HepG2 (cell line): ENCODE results near the gene SDK2.

Source experiments
- CHD4 ChIP-seq: fragments of 200-600 bp; sonication (generic); IDR thresholded peaks from 2 replicates; pipeline ENCODE4 v1.7.0; 2017; ENCODE audit warnings: mild to moderate bottlenecking, low read length, borderline replicate concordance
- GLI4 ChIP-seq: sonication (generic); formaldehyde crosslinking; IDR thresholded peaks from 2 replicates; pipeline ENCODE4 v1.5.1; 2020; ENCODE audit warnings: missing genetic modification reagents, mild to moderate bottlenecking, moderate library complexity, borderline replicate concordance
- TCF7 ChIP-seq: sonication (generic); IDR thresholded peaks from 2 replicates; pipeline ENCODE4 v1.6.1; 2016; ENCODE audit warnings: antibody characterized with exemption, low read depth
- ZNF274 ChIP-seq: sonication (generic); formaldehyde crosslinking; IDR thresholded peaks from 2 replicates; pipeline ENCODE4 v1.5.1; 2020; ENCODE audit warnings: mild to moderate bottlenecking, missing genetic modification reagents
- ZNF629 ChIP-seq: sonication (generic); formaldehyde crosslinking; conservative IDR thresholded peaks from 2 replicates; pipeline ENCODE4 v1.5.0; 2020; ENCODE audit warnings: missing genetic modification reagents
- TF ChIP-seq, protein P1 (sequence below): IDR thresholded peaks from 2 replicates; pipeline ENCODE4 v1.6.1; 2016; ENCODE audit warnings: low read depth

DNA sequence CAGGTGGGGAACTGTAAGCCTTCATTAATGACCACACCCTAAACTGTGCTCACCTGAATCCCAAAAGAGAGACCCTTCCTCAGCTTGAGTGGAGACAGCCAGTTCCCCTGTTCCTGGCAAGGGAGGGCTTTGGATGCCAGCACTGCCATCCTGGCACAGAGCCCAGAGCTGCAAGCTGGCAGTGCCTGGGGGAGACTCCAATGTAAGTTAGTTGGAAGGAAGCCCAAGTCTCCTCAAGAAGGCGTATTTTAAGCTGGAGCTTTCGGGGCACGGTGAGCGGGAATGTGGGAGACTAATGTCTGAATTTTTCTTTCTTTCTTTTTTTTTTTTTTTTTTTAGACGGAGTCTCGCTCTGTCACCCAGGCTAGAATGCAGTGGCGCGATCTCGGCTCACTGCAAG lies 337.1 kb downstream of the SDK2 start:
- TF ChIP-seq GLI4 (no peak), ZNF274 (CRISPR knock-in tag) (no peak), CHD4 (no peak), ZNF629 (CRISPR knock-in tag) (no peak), TCF7 (no peak)
- TF ChIP-seq, protein P1, sequence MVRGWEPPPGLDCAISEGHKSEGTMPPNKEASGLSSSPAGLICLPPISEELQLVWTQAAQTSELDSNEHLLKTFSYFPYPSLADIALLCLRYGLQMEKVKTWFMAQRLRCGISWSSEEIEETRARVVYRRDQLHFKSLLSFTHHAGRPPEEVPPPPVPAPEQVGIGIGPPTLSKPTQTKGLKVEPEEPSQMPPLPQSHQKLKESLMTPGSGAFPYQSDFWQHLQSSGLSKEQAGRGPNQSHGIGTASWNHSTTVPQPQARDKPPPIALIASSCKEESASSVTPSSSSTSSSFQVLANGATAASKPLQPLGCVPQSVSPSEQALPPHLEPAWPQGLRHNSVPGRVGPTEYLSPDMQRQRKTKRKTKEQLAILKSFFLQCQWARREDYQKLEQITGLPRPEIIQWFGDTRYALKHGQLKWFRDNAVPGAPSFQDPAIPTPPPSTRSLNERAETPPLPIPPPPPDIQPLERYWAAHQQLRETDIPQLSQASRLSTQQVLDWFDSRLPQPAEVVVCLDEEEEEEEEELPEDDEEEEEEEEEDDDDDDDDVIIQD = no peak
